Amygdala (tissue), 56 donors: ENCODE data around the gene PLIN5.

Experiments
- DNase-seq, 56 donors: peaks; one replicate each; lab custom pipeline; 2025; lab: John Stamatoyannopoulos, UW

Gene PLIN5

GRCh38 chr19:4524808-4525562 lies 10.0 kb downstream of the PLIN5 start:
- peak in 9 of 56 donors; percentile 5 to 38 (median 20) for DNase-seq

GRCh38 chr19:4523306-4524110 lies 11.5 kb downstream of the PLIN5 start:
- DNase-seq = peak in 10 of 56 donors; percentile 4 to 36 (median 21)

- DNase-seq = no peak
Observed at GRCh38 chr19:4522291-4523002, 12.6 kb downstream of the PLIN5 start.

- no peak for DNase-seq
Observed at GRCh38 chr19:4521888-4522242, 13.2 kb downstream of the PLIN5 start.

- DNase-seq = no peak
Observed at GRCh38 chr19:4521170-4521887, 13.7 kb downstream of the PLIN5 start.

GRCh38 chr19:4519521-4520277 lies 15.3 kb downstream of the PLIN5 start:
- DNase-seq = peak in 15 of 56 donors; percentile 4 to 59 (median 22)

- DNase-seq = no peak
Observed at GRCh38 chr19:4519172-4519496, 15.9 kb downstream of the PLIN5 start.

DNA sequence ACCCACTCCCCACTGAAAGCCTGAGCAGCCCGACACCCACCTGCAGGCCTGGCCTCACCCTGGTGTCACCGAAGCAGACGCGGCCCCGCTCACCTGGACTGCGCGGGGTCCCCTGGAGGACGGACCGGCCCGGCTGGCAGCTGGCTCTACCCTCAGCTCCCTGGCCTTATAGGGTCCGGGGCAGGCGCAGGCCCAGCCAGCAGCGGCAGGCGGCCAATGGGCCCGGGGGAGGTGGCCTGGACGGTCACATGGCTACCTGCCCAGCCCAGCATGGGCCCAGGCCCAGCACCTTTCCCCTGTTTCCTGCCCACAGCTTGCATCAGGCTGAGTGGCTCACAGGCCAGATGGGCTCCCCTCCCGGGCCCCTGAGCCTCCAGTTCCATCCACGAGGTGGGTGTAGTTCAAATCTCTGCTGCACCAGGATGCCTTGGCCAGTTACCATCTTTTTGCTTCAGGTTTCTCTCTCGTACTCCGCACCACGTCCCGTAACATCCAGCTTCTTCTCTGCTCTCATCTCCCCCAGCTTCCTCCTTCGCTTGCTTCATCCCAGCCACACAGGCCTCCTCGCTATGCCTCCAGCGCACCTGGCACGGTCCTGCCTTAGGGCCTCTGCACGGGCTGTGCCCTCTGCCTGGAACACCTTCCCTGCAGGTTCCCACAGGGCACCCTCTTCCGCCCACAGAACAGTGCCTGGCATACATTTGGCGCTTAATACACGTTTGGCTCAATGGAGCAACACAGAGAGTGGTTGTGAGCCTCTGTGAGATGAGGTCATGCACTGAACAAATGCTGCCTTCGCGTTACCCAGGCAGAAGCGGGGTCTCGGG lies 16.5 kb downstream of the PLIN5 start, which contains the start of gene PLIN4:
Gene PLIN4 (minus strand): TSS at position 142 of the 827 bp plus-strand sequence. CDS start 214 bp downstream, outside the sequence.
- peak in 42 of 56 donors; percentile 7 to 87 (median 52) for DNase-seq

- no peak for DNase-seq
Observed at GRCh38 chr19:4517451-4518057, 17.5 kb downstream of the PLIN5 start.

- DNase-seq = peak in 5 of 56 donors; percentile 2 to 46 (median 18)
Observed at GRCh38 chr19:4516939-4517300, 18.1 kb downstream of the PLIN5 start.

- no peak for DNase-seq
Observed at GRCh38 chr19:4516199-4516938, 18.7 kb downstream of the PLIN5 start.

DNA sequence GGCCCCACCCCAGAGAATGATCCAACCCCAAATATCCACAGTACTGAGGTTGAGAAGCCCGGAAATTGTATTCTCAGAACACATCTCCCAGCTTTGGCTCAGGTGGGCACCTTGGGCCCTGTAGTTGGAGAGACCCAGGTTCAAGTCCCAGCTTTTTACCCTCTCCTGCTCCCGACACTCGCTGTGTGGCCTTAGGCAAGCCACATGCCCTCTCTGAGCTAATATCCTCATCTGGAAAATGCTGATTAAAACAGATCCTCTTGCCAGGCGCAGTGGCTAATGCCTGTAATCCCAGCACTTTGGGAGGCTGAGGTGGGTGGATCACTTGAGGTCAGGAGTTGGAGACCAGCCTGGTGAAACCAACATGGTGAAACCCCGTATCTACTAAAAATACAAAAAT lies 19.3 kb downstream of the PLIN5 start:
- no peak for DNase-seq

- DNase-seq = no peak
Observed at GRCh38 chr19:4513248-4513647, 21.8 kb downstream of the PLIN5 start.

DNA sequence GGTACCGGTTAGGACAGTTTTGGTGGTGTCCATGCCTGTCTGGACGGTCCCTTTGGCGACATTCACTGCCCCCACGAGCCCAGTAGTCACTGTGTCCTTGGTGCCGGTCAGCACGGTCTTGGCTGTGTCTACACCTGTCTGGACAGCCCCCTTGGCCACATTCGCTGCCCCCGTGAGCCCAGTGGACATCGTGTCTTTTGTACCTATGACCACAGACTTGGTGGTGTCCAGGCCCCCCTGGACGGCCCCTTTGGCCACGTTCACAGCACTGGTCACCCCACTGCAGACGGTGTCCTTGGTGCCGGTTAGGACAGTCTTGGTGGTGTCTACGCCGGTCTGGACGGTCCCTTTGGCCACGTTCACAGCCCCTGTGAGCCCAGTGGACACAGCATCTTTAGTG lies 23.0 kb downstream of the PLIN5 start:
- DNase-seq = no peak

DNA sequence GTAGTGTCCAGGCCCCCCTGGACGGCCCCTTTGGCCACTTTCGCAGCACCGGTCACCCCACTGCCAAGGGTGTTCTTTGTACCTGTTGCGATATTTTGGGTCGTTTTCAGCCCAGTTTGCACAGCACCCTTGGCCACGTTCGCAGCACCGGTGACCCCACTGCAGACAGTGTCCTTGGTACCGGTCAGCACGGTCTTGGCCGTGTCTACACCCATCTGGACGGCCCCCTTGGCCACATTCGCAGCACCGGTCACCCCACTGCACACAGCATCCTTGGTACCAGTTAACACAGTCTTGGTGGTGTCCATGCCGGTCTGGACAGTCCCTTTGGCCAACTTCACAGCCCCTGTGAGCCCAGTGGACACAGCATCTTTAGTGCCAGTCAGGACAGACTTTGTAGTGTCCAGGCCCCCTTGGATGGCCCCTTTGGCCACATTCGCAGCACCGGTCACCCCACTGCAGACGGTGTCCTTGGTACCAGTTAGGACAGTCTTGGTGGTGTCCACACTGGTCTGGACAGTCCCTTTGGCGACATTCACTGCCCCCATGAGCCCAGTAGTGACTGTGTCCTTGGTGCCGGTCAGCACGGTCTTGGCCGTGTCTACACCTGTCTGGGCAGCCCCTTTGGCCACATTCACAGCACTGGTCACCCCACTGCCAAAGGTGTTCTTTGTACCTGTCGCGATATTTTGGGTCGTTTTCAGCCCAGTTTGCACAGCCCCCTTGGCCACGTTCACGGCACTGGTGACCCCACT lies 23.5 kb downstream of the PLIN5 start:
- no peak for DNase-seq

- DNase-seq = no peak
Observed at GRCh38 chr19:4510435-4511255, 24.4 kb downstream of the PLIN5 start.
